Renal cortical epithelial cell (primary cell): Measurements from ENCODE around the gene MAGEF1. TPM values are rescaled to one million over a fixed set of nuclear protein-coding genes. Genes with fewer than 3 reads are reported as not detected.

Experiments used
- DNase-seq: peaks from one replicate; pipeline ENCODE4 v3.0.0-alpha.2; 2011; ENCODE audit warnings: low read depth
- total RNA-seq: library from RNA; depleted of rRNA; stranded (reverse); fragments of >200 nt; gene quantifications from 2 replicates; pipeline ENCODE4 v1.2.3, GENCODE V29; 2014

MAGEF1 gene
- total RNA-seq, 1 donor from 2014 or later, result 23.4 TPM

- no peak for DNase-seq
Measured at GRCh38 chr3:184669578-184669977, 42.3 kb downstream of the MAGEF1 start.

DNA sequence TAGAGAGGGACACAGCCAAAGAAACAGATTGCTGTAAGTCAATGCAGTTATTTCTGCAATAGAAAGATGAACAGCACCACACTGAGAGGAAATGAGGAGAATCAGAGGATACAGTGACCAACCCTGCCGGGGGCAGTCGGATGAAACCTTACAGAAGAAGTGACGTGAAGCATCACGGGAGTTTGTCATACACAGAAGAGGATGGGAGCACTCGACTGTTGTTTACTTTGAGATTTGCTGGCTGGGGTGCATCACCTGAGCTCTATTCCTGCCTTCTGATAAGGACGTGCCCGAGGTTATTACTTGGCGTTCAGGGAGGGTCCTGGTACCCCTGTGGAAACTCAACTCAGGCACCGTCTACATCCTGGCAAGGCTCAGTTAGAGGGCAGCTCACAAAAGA lies 45.4 kb downstream of the MAGEF1 start:
- DNase-seq, result no peak

- no peak for DNase-seq
Measured at GRCh38 chr3:184665101-184665500, 46.8 kb downstream of the MAGEF1 start.

DNA sequence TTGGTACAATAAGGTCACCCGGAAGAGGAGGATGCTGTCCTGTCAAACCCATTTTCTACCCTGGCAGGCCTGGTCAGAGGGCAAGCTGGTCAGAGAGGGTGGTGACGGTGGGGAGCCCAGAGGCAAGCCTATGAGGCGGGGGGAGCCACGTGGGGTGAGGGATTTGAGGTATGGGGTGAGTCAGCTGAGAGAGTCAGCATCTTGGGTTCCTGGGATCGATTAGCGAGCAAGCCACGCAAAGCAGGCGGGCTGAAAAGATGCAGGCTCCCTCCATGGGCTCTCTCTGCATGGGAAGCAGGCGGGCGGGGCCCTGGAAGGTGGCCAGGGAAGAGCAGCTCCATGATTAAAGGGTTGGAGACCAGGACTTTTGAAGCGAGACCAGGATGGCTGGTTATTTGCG lies 48.1 kb downstream of the MAGEF1 start:
- DNase-seq, result no peak

GRCh38 chr3:184663356-184663755 lies 48.5 kb downstream of the MAGEF1 start:
- no peak for DNase-seq

DNA sequence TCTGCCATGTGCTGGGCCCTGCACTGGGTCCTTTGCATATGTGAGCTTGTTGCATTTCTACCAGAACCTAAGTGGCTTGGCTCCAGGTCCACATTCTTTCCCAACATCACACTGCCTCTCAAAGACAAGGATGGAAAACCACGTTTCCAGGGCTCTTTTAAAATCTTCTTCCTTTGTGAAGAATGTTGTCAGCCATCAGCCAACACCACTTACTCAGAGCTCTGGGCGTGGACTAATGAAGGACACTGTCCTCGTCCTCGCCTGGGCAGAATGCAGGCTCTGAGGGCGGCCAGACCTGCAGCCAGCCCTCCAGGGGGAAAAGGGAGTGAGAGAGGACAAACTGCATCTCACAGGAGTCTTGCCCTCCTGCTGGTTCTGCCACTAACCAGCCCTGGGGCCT lies 49.7 kb downstream of the MAGEF1 start:
- no peak for DNase-seq

GRCh38 chr3:184660931-184661330 lies 50.9 kb downstream of the MAGEF1 start:
- no peak for DNase-seq

Other genes with a start within 250 kb of the MAGEF1 start
- gene EPHB3, start 150.3 kb downstream of the MAGEF1 start, total RNA-seq, result 0.15 and 0.17 TPM in 2 replicates
- gene VPS8, start 100.1 kb upstream of the MAGEF1 start, total RNA-seq, result 55.4 and 67.8 TPM in 2 replicates